H1 (cell line): ENCODE results near the gene OPCML. TPM values are rescaled to one million over a fixed set of nuclear protein-coding genes. Genes with fewer than 3 reads are reported as not detected.

Experiments
- CTCF ChIA-PET: fragments of 300-600 bp; sonication (Branson Sonifier 250); formaldehyde crosslinking; loops from one replicate; lab custom pipeline; 2021; ENCODE audit not compliant: partially characterized antibody; lab: Charles Lee
- POLR2A ChIA-PET: fragments of 300-600 bp; sonication (Branson Sonifier 250); formaldehyde crosslinking; loops from one replicate; lab custom pipeline; 2021; ENCODE audit warnings: inconsistent platforms; ENCODE audit not compliant: partially characterized antibody; lab: Charles Lee
- DNase-seq, 2 experiments: peaks; one replicate each; pipeline versions ENCODE4 v3.0.0 to v3.0.0-alpha.2; 2010 to 2022; ENCODE audit warnings: low spot score in 2 of 2, low read depth in 1 of 2, mixed read lengths in 1 of 2
- FAIRE-seq: peaks from 2 replicates; lab custom pipeline; 2011; peaks lifted over from hg19 to GRCh38; lab: Jason Lieb, UNC
- H2AFZ ChIP-seq: 2 replicates; pipeline ENCODE4 v1.8.1; 2012; ENCODE audit warnings: low read length, inconsistent platforms
- H2AK5ac ChIP-seq: 2 replicates; pipeline ENCODE4 v1.6.1; 2013; ENCODE audit warnings: low read depth, low read length
- H2BK120ac ChIP-seq: replicated peaks from 2 replicates; pipeline ENCODE3; 2013; ENCODE audit warnings: low read depth, low read length, inconsistent platforms
- H2BK12ac ChIP-seq: 2 replicates; pipeline ENCODE4 v1.6.1; 2013; ENCODE audit warnings: low read depth, low read length
- H2BK15ac ChIP-seq: 2 replicates; pipeline ENCODE4 v1.6.1; 2013; ENCODE audit warnings: low read length
- H2BK20ac ChIP-seq: 2 replicates; pipeline ENCODE4 v1.6.1; 2013; ENCODE audit warnings: low read length
- H2BK5ac ChIP-seq: 2 replicates; pipeline ENCODE4 v1.6.1; 2013; ENCODE audit warnings: low read depth, low read length
- H3K14ac ChIP-seq: 2 replicates; pipeline ENCODE4 v1.6.1; 2013; ENCODE audit warnings: inconsistent platforms; ENCODE audit not compliant: insufficient read length
- H3K18ac ChIP-seq: 2 replicates; pipeline ENCODE4 v1.6.1; 2013; ENCODE audit warnings: low read length; ENCODE audit errors: extremely low read depth
- H3K23ac ChIP-seq: 2 replicates; pipeline ENCODE4 v1.6.1; 2013; ENCODE audit warnings: inconsistent platforms; ENCODE audit not compliant: insufficient read length
- H3K23me2 ChIP-seq: 2 replicates; pipeline ENCODE4 v1.6.1; 2013; ENCODE audit warnings: low read depth, low read length
- H3K27ac ChIP-seq: 2 replicates; pipeline ENCODE4 v1.6.1; 2011; ENCODE audit warnings: low read depth, low read length, inconsistent platforms
- H3K27me3 ChIP-seq, 4 experiments: replicated peaks in 1 of 4; 1 replicate in 1 of 4; 2 replicates in 3 of 4; pipeline versions ENCODE4 v1.6.1 to v1.8.1; 2011 to 2013; ENCODE audit warnings: low read length in 3 of 4, mild to moderate bottlenecking in 3 of 4, inconsistent platforms in 2 of 4, mixed read lengths in 2 of 4, moderate library complexity in 1 of 4; ENCODE audit not compliant: control insufficient read depth in 3 of 4, insufficient read depth in 3 of 4; ENCODE audit errors: extremely low read depth in 1 of 4
- H3K36me3 ChIP-seq, 4 experiments: 2 replicates each; pipeline versions ENCODE4 v1.6.1 to v1.8.1; 2011 to 2013; ENCODE audit warnings: mild to moderate bottlenecking in 4 of 4, low read length in 3 of 4, moderate library complexity in 2 of 4, control low read depth in 1 of 4, inconsistent platforms in 1 of 4; ENCODE audit not compliant: insufficient read depth in 4 of 4, control insufficient read depth in 2 of 4
- H3K4ac ChIP-seq: replicated peaks from 2 replicates; pipeline ENCODE3; 2013; ENCODE audit warnings: low read length, low read depth, mixed read lengths, inconsistent platforms; ENCODE audit not compliant: insufficient read length
- H3K4me1 ChIP-seq, 4 experiments: replicated peaks in 1 of 4; 1 replicate in 1 of 4; 2 replicates in 3 of 4; pipeline versions ENCODE4 v1.6.1 to v1.8.1; 2011 to 2013; ENCODE audit warnings: low read length in 3 of 4, inconsistent platforms in 2 of 4, mixed read lengths in 1 of 4; ENCODE audit not compliant: insufficient read depth in 4 of 4, control insufficient read depth in 3 of 4
- H3K4me2 ChIP-seq, 2 experiments: 2 replicates each; pipeline versions ENCODE4 v1.6.1 to v1.8.1; 2011 to 2013; ENCODE audit warnings: low read depth in 2 of 2, low read length in 2 of 2, control low read depth in 1 of 2, inconsistent platforms in 1 of 2, mild to moderate bottlenecking in 1 of 2; ENCODE audit not compliant: insufficient read depth in 1 of 2
- H3K4me3 ChIP-seq, 4 experiments: fragments of 200-600, 300-600 bp in 1 of 4; sonication (generic), shearing (Covaris generic), sonication (Bioruptor Twin) in 1 of 4; 2 replicates each; pipeline versions ENCODE4 v1.5.1 to v1.8.1; 2011 to 2016; ENCODE audit warnings: low read length in 4 of 4, low read depth in 3 of 4, control low read depth in 2 of 4, inconsistent platforms in 2 of 4, mild to moderate bottlenecking in 2 of 4, mixed read lengths in 1 of 4, moderate library complexity in 1 of 4; ENCODE audit not compliant: insufficient read depth in 2 of 4; ENCODE audit errors: extremely low read depth in 1 of 4
- H3K56ac ChIP-seq: replicated peaks from 2 replicates; pipeline ENCODE3; 2013; ENCODE audit warnings: low read depth, mild to moderate bottlenecking, mixed read lengths, low read length, inconsistent platforms; ENCODE audit not compliant: insufficient read length
- H3K79me1 ChIP-seq: 2 replicates; pipeline ENCODE4 v1.6.1; 2013; ENCODE audit warnings: low read depth, low read length, control low read depth
- H3K79me2 ChIP-seq, 2 experiments: 2 replicates each; pipeline versions ENCODE4 v1.6.1 to v1.8.1; 2012 to 2013; ENCODE audit warnings: low read length in 2 of 2, mild to moderate bottlenecking in 2 of 2, inconsistent platforms in 1 of 2; ENCODE audit not compliant: insufficient read depth in 2 of 2, control insufficient read depth in 1 of 2
- H3K9ac ChIP-seq, 4 experiments: replicated peaks in 1 of 4; 1 replicate in 1 of 4; 2 replicates in 3 of 4; pipeline versions ENCODE4 v1.6.1 to v1.8.1; 2011 to 2013; ENCODE audit warnings: low read depth in 3 of 4, low read length in 3 of 4, control low read depth in 2 of 4, mild to moderate bottlenecking in 2 of 4, moderate library complexity in 2 of 4, inconsistent platforms in 1 of 4; ENCODE audit errors: extremely low read depth in 1 of 4
- H3K9me3 ChIP-seq, 2 experiments: 2 replicates each; pipeline versions ENCODE4 v1.6.1 to v1.8.1; 2012 to 2013; ENCODE audit warnings: mild to moderate bottlenecking in 2 of 2, moderate library complexity in 2 of 2, control low read depth in 1 of 2, inconsistent platforms in 1 of 2, low read depth in 1 of 2, low read length in 1 of 2, mixed read lengths in 1 of 2; ENCODE audit not compliant: insufficient read depth in 2 of 2
- H4K20me1 ChIP-seq, 2 experiments: replicated peaks in 1 of 2; 2 replicates each; pipeline versions ENCODE3 to v1.8.1; 2011 to 2013; ENCODE audit warnings: inconsistent platforms in 2 of 2, low read length in 2 of 2, mild to moderate bottlenecking in 1 of 2; ENCODE audit not compliant: insufficient read depth in 2 of 2, control insufficient read depth in 1 of 2
- H4K5ac ChIP-seq: 2 replicates; pipeline ENCODE4 v1.6.1; 2013; ENCODE audit warnings: low read length, low read depth, mixed read lengths, inconsistent platforms; ENCODE audit not compliant: insufficient read length
- H4K8ac ChIP-seq: 2 replicates; pipeline ENCODE4 v1.8.0; 2013; ENCODE audit warnings: mild to moderate bottlenecking, moderate library complexity, low read length, inconsistent platforms; ENCODE audit not compliant: insufficient read depth; ENCODE audit errors: extremely low read depth
- H4K91ac ChIP-seq: replicated peaks from 2 replicates; pipeline ENCODE3; 2013; ENCODE audit warnings: low read length, mixed read lengths, inconsistent platforms; ENCODE audit not compliant: insufficient read length
- ASH2L ChIP-seq: fragments of 200-600, 300-600 bp; sonication (generic); IDR thresholded peaks from one replicate; pipeline ENCODE4 v1.7.1; 2017; ENCODE audit warnings: low read length
- CBX5 ChIP-seq: fragments of 300-800, 300-1000 bp; sonication (generic); IDR thresholded peaks from 2 replicates; pipeline ENCODE4 v1.7.1; 2016; ENCODE audit warnings: antibody characterized with exemption, low read length, low read depth
- CEBPB ChIP-seq: IDR thresholded peaks from 2 replicates; pipeline ENCODE4 v1.6.1; 2012; ENCODE audit warnings: low read depth, low read length
- CTBP2 ChIP-seq: IDR thresholded peaks from 2 replicates; pipeline ENCODE4 v1.7.0; 2011; ENCODE audit warnings: borderline replicate concordance, mild to moderate bottlenecking, moderate library complexity, mixed read lengths, low read length; ENCODE audit not compliant: insufficient read depth, insufficient read length
- CTCF ChIP-seq, 3 experiments: IDR thresholded peaks; 1 replicate in 2 of 3; 2 replicates in 1 of 3; pipeline versions ENCODE4 v1.5.1 to v1.6.1; 2011; ENCODE audit warnings: low read length in 3 of 3, mild to moderate bottlenecking in 3 of 3, inconsistent platforms in 2 of 3, low read depth in 1 of 3, moderate library complexity in 1 of 3; ENCODE audit not compliant: insufficient read depth in 1 of 3; ENCODE audit errors: control extremely low read depth in 1 of 3
- EZH2 ChIP-seq: fragments of 200-600 bp; sonication (generic); IDR thresholded peaks from 2 replicates; pipeline ENCODE4 v1.7.1; 2012; ENCODE audit warnings: low read depth, mild to moderate bottlenecking, moderate library complexity, low read length, inconsistent platforms; ENCODE audit not compliant: severe bottlenecking
- POLR2AphosphoS5 ChIP-seq: IDR thresholded peaks from 2 replicates; pipeline ENCODE4 v1.6.1; 2011; ENCODE audit warnings: low read depth, low read length
- RXRA ChIP-seq: IDR thresholded peaks from 2 replicates; pipeline ENCODE4 v1.6.1; 2011; ENCODE audit warnings: low read depth, mild to moderate bottlenecking, low read length, moderate library complexity; ENCODE audit not compliant: insufficient read depth
- SIN3A ChIP-seq, 2 experiments: IDR thresholded peaks in 1 of 2; conservative IDR thresholded peaks in 1 of 2; 2 replicates each; pipeline ENCODE4 v1.6.1; 2011 to 2012; ENCODE audit warnings: low read length in 2 of 2, improper control_type of control experiment in 1 of 2, low read depth in 1 of 2, mild to moderate bottlenecking in 1 of 2
- WGBS, 2 experiments: shearing (Covaris generic) in 1 of 2; methylation state at CpG; one replicate each; pipeline versions ENCODE4 v1.1.6 to v1.1.7; 2013 to 2015; ENCODE audit warnings: low lambda C conversion rate in 2 of 2, mixed read lengths in 2 of 2, inconsistent platforms in 1 of 2, low coverage in 1 of 2, missing lambda C conversion rate in 1 of 2; ENCODE audit not compliant: insufficient replicate concordance in 2 of 2, insufficient coverage in 1 of 2, insufficient read length in 1 of 2; ENCODE audit errors: extremely low coverage in 1 of 2, missing lambda C conversion rate in 1 of 2; 5-methylcytosine and 5-hydroxymethylcytosine counted together
- polyA plus RNA-seq, 7 experiments: library from polyadenylated mRNA; depleted of rRNA in 3 of 7; stranded (reverse) in 5 of 7; unstranded in 2 of 7; fragments of >200 nt in 5 of 7; fragments of 200-250 nt in 2 of 7; gene quantifications; 1 replicate in 5 of 7; 2 replicates in 1 of 7; 4 replicates in 1 of 7; pipeline versions ENCODE4 v1.2.1 to v1.2.3, GENCODE V29; 2011 to 2013; ENCODE audit warnings: missing spikeins in 2 of 7, mixed read lengths in 2 of 7
- total RNA-seq: library from RNA; stranded (reverse); fragmentation: NEBNext Ultra II Directional; extraction: Animal tissue kit (Norgen Biotek cat#: 25700); gene quantifications from 2 replicates; pipeline ENCODE4 v1.2.1, GENCODE V29; 2021

OPCML gene
- total and polyA plus RNA-seq, 2 of the 8 experiments (the other 6 are each of a cell fraction or from before 2014, with no cell fraction given): 2.3 to 3.1 TPM

DNA sequence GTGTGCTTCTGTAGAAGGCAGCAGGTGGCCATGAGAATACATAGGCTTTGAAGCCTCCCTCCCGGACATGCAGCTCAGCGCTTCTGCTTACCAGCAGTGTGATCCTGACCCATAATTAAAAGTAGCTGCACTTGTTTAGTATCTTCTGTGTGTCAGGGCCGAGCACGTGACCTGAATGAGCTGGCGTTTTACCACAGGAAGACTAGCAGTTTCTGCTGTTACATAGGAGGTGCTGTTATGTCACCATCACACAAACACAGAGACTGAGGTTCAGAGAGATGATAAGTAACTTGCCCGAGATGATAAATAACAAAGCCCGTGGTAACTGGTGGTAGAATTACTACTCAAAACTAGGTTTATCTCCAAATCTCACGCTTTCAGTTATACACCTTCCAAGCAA lies 329.5 kb downstream of the OPCML start:
- H3K79me1 ChIP-seq: 0 out of 2 replicates have a peak, but pooled peaks cover 2% of the 10 kb centered on the region
- no peak for FAIRE-seq

More for the DNA sequence above, 329.5 kb downstream of the OPCML start:
- no peak overlapping the region for H3K4ac ChIP-seq
- no peak overlapping the region for H3K56ac ChIP-seq
- H3K36me3 ChIP-seq: no peaks in the 10 kb centered on the region
- DNase-seq: no peak
- H2BK20ac ChIP-seq: no peak overlapping the region
- no peaks in the 10 kb centered on the region for H4K20me1 ChIP-seq
- H2AFZ ChIP-seq: no peak overlapping the region
- no peak overlapping the region; a peak in 1 of 7 replicates for H3K9ac ChIP-seq
- no peaks in the 10 kb centered on the region for H3K9me3 ChIP-seq
- ChIA-PET POLR2A (no interaction called here), CTCF (interaction anchor here (1.2 to 1.5 kb wide), 3 partner anchors 8 to 38 kb away, joined by 3 to 5 read pairs (median 3); no protein-coding TSS in a partner anchor)
- no peak overlapping the region for H3K4me2 ChIP-seq
- H3K27ac ChIP-seq: no peak overlapping the region
- H2AK5ac ChIP-seq: no peak overlapping the region
- no peak for TF ChIP-seq ASH2L
- no peak for TF ChIP-seq CEBPB
- no peak for TF ChIP-seq RXRA
- no peak for TF ChIP-seq POLR2AphosphoS5
- no peak for TF ChIP-seq CTCF (IDR thresholded peaks at IDR 0.05; ENCODE audit: control extremely low read depth in 1 of 3, insufficient read depth in 1 of 3, low read depth in 1 of 3, low read length in 3 of 3)
- no peak for TF ChIP-seq CBX5
- TF ChIP-seq EZH2: no peak
- no peak for TF ChIP-seq SIN3A (conservative IDR thresholded peaks at IDR 0.05 in 1 of 2, IDR thresholded peaks at IDR 0.05 in 1 of 2; ENCODE audit: low read depth in 1 of 2, low read length in 2 of 2)
- TF ChIP-seq CTBP2: no peak
- H3K23ac ChIP-seq: no peak overlapping the region
- WGBS, 2 experiments: 92% methylated on average over 8 of the region's 8 CpGs; no CpG with 5 or more reads in 1 of the 2 experiments
- no peak overlapping the region for H4K91ac ChIP-seq
- no peak overlapping the region for H3K4me3 ChIP-seq
- H3K79me2 ChIP-seq: no peaks in the 10 kb centered on the region
- H3K4me1 ChIP-seq: no peaks in the 10 kb centered on the region
- H2BK5ac ChIP-seq: no peak overlapping the region
- H3K18ac ChIP-seq: no peak overlapping the region
- no peak overlapping the region for H4K8ac ChIP-seq
- H3K23me2 ChIP-seq: no peaks in the 10 kb centered on the region
- H2BK15ac ChIP-seq: no peak overlapping the region
- no peak overlapping the region for H2BK12ac ChIP-seq
- no peak overlapping the region for H4K5ac ChIP-seq
- H3K27me3 ChIP-seq: no peaks in the 10 kb centered on the region
- H3K14ac ChIP-seq: no peak overlapping the region
- H2BK120ac ChIP-seq: no peak overlapping the region
